Measurements from ENCODE around the gene FUBP1. TPM values are rescaled to one million over a fixed set of nuclear protein-coding genes. Genes with fewer than 3 reads are reported as not detected.

The FUBP1 gene
- total RNA-seq, 1 donor from 2014 or later = 269 TPM

Other genes with a start within 250 kb of the FUBP1 start
- 38.4 and 39.8 TPM in 2 replicates for gene USP33, start 219.2 kb downstream of the FUBP1 start, total RNA-seq
- gene MIGA1, start 199.4 kb downstream of the FUBP1 start, total RNA-seq = 8.4 and 9.4 TPM in 2 replicates
- gene NEXN, start 90.4 kb downstream of the FUBP1 start, total RNA-seq = 0.59 and 0.60 TPM in 2 replicates
- 12.5 and 14.6 TPM in 2 replicates for gene DNAJB4, start 25.9 kb upstream of the FUBP1 start, total RNA-seq
- gene GIPC2, start 66.9 kb upstream of the FUBP1 start, total RNA-seq = 0.07 and 0.09 TPM in 2 replicates

Data from activated T-helper 2 cell treated with anti-CD3 and anti-CD28 coated beads, Interferon-gamma antibody, Interleukin-2, Interleukin-4, amounts not matched to agents 10 μg/mL and 5 μg/mL and 100 μg/mL, durations not matched to agents 14 hours and 24 hours and 36 hours (primary cell).